GM19238 (cell line): ENCODE results near the gene PIK3R2.
A peak's percentile ranks its signal among the peaks of the same experiment; 100 is the strongest.
"Not testable (repeated sequence)": the region's sequence is repeated elsewhere in the genome, so short reads cannot be mapped to it uniquely, and the experiment has no call there.

Source experiments
- DNase-seq: peaks from one replicate; pipeline ENCODE4 v3.0.0; 2011; ENCODE audit warnings: low spot score; ENCODE audit not compliant: insufficient read length

The PIK3R2 gene

DNA sequence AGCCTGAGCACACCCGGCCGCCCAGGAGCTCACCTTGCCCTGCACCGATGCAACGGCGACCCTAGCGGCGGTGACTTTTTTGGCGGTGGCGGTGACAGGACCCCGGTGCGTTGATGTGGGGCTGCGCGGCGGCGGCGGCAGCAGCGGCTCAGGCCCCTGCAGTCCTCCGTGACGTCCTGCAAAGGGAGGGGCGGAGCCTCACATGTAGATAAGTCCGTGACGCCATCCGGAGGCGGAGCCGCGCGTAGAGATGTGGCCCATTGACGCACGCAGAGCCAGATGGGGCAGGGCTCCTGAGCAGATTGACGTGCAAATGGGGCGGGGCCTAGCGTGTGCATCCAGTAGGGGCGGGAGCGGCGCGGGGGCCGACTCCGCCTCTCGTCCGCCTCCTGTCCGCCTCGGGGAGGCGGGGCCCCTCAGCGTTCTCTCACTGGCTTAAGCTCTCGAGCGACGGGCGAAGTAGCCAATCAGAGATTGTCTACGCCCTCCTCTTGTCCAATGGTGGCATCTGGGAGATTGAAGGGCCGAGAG lies 51.0 kb downstream of the PIK3R2 start, which contains the start of gene RAB3A:
Gene RAB3A, minus strand, starts transcription at position 180 of the 531 bp plus-strand sequence. CDS start 1,302 bp downstream, outside the sequence.
- peak; percentile 99 for DNase-seq

DNA sequence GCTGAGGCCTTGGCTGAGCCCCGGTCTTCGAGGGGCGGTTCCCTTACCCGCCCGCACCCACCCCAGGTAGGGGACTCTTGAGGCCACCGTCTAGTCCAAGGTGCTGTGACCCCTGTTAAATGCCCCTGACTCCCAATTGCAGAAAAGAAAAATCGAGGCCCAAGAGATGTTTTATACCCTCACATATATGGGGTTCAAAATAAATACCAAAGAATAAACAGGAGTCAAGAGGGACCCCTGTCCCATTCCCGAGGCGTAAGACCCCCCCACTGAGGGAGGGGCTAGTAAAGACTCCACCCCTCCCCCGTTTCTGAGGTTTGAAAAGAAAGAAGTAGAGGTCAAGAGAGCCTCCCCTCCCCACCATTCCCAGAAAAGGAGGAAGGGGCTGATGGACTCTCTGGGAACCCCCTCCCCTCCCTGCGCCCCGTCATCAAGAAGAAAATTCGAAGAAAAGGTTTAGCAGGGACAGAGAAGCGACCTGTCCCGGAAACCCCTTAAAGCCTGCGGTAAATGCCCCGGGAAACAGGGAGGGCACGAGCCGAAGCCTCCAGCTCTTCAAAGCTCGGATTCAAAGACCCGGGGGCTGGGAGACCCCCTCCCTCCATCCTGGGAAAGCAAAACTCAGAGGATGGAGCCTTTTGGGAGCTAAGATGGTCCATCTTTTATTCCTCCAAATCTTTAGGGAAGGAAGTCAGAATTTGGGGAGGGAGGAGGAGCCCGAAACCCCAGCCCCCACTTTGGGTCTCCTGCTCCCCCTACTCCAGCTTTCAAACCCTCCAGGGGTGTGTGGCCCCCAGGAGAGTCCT lies 51.6 kb downstream of the PIK3R2 start:
- no peak for DNase-seq

DNA sequence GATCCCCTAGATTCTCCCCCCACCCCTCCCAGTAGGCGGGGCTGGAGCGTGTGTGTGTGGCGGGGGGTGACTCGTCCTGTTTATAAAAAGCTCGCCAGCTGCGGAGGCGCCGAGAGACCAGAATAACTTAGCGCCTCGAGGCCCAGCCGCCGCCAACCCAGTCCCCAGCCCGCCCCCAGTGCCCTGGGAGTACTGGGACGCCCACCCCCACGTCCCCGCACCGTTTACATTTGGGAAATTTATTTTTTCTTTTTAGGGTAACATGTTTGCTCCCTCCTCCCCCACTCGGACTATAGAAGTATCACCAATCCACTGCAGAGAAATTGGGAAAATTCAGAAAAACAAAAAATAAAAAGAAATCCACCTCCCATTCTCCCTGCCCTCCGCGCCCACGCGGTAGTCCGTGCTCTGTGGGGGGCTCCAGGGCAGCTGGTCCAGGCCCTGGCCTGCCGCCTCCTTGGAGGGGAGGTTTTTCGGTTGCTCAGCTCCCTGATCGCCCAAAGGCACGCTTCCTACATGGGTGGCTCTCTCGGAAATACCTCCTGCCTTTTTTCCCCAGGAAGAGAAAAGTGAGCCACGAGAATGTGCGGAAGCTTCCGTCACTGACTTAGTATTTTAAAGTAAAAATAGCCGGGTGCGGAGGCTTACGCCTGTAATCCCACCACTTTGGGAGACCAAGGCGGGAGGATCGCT lies 52.4 kb downstream of the PIK3R2 start:
- no peak for DNase-seq

DNA sequence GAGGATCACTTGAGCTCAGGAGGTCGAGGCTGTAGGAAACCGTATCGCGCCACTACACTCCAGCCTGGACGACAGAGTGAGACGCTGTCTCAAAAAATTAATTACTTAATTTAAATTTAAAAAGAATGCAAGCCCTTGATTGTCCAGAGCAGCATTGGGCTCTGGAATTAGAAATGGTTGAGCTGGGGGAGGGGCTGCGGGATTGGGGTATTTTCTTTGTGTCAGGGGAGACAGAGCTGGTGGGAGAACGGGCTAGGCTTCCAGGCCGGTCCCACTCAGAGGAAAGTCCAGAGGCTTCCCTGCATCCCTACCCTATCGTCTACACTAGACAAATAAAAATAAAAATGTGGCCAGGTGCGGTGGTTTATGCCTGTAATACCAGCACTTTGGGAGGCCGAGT lies 53.1 kb downstream of the PIK3R2 start:
- no peak for DNase-seq

DNA sequence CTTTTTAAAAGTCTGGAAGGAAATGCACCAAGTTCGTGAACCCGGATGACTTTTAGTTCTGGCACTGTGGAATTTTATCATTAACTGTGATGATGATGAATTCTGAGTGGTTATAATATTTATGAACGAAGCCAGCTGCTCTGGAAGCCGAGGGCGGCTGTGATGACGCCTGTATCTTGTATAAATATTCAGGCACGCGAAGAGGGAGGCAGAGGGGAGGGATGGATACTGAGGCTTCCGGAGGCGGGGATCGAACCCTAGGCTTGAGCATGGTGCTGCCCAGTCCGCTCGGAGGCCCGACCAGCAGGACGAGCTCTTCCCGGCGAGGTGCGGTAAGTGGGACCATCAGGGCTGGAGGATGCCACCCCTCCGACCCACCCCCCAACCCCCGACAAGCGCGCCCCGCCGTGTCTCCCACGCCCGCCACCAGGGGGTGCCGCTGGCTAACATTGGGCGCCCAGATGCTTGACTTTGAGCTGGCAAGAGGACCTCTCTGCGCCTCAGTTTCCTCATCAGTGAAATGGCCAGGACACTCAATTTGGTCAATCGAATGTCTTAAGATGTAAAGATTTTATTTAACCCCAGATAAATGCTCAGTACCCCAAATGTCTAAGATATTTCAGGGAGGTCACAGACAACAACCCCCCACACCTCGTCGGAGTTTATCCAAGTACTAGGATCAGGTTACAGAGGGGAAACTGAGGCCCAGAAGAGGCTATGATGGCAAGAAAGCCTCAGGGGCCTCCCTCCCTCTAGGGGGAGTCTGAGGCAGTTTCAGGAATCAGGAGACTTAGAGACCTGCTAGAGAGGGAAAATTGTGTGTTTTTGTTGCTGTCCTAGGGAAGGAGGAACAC lies 55.4 kb downstream of the PIK3R2 start:
- no peak for DNase-seq

DNA sequence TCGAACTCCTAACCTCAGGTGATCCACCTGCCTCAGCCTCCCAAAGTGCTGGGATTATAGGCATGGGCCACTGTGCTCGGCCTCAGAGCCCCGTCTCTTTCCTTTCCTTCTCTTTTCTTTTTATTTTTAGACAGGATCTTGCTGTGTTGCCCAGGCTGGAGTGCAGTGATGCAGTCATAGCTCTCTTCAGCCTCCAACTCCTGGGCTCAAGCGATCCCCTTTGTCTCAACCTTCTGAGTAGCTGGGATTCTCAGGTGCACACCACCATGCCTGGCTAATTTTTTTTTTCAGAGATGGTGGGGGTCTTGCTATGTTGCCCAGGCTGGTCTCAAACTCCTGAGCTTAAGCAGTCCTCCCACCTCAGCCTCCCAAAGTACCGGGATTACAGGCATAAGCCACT lies 56.9 kb downstream of the PIK3R2 start:
- not testable (repeated sequence) for DNase-seq

DNA sequence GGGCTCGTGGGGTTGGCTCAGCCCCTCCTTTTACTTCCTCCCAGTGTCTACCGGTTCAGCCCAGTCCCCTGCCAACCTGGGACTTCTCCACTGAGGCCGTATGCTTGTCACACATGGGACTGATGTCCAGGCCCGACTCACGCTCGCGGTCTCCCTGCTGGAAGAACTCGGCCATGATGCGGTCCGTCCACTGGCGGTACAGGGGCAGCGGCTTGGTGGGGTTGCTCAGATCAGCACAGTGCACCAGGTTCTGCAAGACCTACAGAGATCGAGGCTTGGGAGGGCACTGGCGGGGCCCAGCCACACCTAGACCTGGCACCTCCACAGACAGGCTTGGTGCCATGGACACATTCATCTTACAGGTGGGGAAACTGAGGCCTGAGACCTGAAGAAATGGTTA lies 58.7 kb downstream of the PIK3R2 start:
- DNase-seq, result no peak

DNA sequence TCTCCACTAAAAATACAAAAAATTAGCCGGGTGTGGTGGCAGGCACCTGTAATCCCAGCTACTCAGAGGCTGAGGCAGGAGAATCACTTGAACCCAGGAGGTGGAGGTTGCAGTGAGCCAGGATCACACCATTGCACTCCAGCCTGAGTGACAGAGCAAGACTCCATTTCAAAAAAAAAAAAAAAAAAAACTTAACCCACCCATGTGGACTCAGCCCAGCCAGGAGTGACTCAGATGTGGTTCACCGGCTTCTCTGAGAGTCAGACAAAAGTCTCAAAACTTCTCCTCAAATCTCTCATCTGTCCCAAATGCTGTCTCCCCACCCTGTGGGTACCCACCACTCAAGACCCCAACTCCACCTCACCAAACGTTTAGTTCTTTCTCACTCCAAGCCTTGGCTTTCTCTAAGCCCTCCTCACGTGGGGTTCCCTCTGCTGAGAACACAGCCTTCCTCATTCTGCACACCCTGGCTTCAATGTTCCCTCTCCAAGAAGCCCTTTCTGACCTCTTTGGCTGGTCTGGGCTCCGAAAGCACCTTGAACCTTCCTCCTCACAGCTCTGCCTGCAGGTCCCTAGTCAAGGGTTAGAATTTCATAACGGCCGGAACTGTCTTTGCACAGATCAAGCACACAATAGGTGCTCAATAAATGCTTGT lies 61.9 kb downstream of the PIK3R2 start:
- no peak for DNase-seq

DNA sequence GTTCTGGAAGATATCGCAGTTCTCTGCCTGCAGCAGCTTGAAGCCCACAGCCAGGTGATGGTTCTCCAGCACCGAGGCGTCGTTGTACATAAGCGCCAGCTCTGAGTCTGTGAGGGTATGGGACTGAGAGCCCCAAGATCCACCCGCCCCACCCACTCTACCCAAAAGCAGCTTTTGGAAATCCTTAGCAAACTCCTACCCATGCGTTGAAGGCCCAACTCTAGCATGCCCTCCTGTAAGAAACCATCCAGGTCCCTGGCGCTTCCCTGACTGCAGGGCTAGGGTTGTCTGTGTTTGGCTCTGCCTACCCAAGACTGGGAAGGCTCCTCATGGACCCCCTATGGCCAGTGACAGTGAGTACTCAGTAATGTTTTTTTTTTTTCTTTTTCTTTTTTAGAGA lies 63.8 kb downstream of the PIK3R2 start:
- no peak for DNase-seq

DNA sequence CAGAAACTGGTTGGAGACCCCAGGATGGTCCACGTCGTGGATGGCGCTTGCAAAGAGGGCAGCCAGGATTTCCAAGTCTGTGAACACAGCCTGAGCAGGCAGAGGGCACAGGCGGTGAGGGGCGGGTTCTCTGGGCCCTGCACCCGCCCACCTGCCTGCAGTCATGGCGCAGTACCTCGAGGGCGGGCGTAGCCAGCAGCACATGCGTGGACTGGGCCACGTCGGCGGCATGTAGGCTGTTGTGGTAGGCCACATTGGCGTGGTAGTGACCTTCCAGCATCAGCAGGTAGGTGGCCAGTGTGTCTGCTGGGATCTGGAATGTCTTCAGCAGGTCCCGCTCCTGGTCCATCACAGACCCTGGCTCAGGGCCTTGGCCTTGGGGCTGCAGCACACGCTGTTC lies 65.2 kb downstream of the PIK3R2 start:
- DNase-seq, result no peak

DNA sequence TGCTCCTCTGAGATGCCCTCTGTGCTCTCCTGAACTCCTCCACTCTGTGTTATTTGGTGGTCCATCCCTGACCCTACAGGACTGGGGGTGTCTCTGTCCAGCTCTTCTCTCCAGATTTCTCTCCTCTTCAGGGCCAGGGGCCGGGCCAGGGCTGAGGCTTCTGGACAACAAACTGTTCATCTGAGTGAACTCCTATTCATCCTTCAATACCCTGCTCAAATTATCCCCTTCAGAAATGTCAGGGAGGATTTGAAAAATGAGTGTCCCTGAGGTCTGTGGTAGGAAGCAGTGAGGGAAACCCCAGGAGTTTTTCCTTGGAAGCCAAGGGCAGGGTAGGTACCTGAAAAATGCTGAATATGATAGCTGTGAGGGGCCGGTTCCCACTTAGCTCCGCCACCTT lies 65.6 kb downstream of the PIK3R2 start:
- DNase-seq, result no peak
